Endodermal cell (in vitro differentiated cells): Measurements from ENCODE around the gene DEGS1. TPM values are rescaled to one million over a fixed set of nuclear protein-coding genes. Genes with fewer than 3 reads are reported as not detected.

Experiments
- DNase-seq: peaks from one replicate; pipeline ENCODE4 v3.0.0-alpha.2; 2017
- H3K27ac ChIP-seq: 2 replicates; pipeline ENCODE4 v1.5.1; 2013; ENCODE audit warnings: mild to moderate bottlenecking, low read depth, low read length, moderate library complexity
- H3K27me3 ChIP-seq: 2 replicates; pipeline ENCODE4 v1.6.1; 2013; ENCODE audit warnings: mild to moderate bottlenecking, low read length, moderate library complexity; ENCODE audit not compliant: insufficient read depth, control insufficient read depth, poor library complexity, severe bottlenecking
- H3K36me3 ChIP-seq: 2 replicates; pipeline ENCODE4 v1.7.0; 2013; ENCODE audit warnings: mild to moderate bottlenecking, low read length, moderate library complexity; ENCODE audit not compliant: control insufficient read depth, insufficient read depth
- H3K4me1 ChIP-seq: one replicate; pipeline ENCODE4 v1.7.0; 2013; ENCODE audit warnings: low read length; ENCODE audit not compliant: control insufficient read depth, insufficient read depth
- H3K4me3 ChIP-seq: 2 replicates; pipeline ENCODE4 v1.5.1; 2013; ENCODE audit warnings: mild to moderate bottlenecking, low read length, moderate library complexity
- H3K9ac ChIP-seq: 2 replicates; pipeline ENCODE4 v1.6.1; 2013; ENCODE audit warnings: mild to moderate bottlenecking, low read length, moderate library complexity; ENCODE audit not compliant: poor library complexity, severe bottlenecking; ENCODE audit errors: extremely low read depth
- H3K9me3 ChIP-seq: 2 replicates; pipeline ENCODE4 v1.6.1; 2013; ENCODE audit warnings: mild to moderate bottlenecking, low read length, moderate library complexity; ENCODE audit not compliant: control insufficient read depth
- H3K27ac Mint-ChIP-seq: 2 replicates; pipeline ENCODE4 v1.8.0; 2020; ENCODE audit warnings: mixed read lengths
- H3K27me3 Mint-ChIP-seq: 2 replicates; pipeline ENCODE4 v1.8.0; 2021; ENCODE audit warnings: mild to moderate bottlenecking, mixed read lengths; ENCODE audit not compliant: insufficient read depth
- H3K36me3 Mint-ChIP-seq: 2 replicates; pipeline ENCODE4 v1.8.0; 2020; ENCODE audit warnings: low read depth, mixed read lengths
- H3K4me1 Mint-ChIP-seq: 2 replicates; pipeline ENCODE4 v1.8.0; 2020; ENCODE audit warnings: mixed read lengths
- H3K4me3 Mint-ChIP-seq: 2 replicates; pipeline ENCODE4 v1.8.0; 2020; ENCODE audit warnings: mild to moderate bottlenecking, moderate library complexity, mixed read lengths
- H3K9me3 Mint-ChIP-seq: 2 replicates; pipeline ENCODE4 v1.8.0; 2020; ENCODE audit warnings: mild to moderate bottlenecking, mixed read lengths
- WGBS, 2 experiments: methylation state at CpG; one replicate each; pipeline versions ENCODE4 v1.1.5 to v1.1.7; 2013; ENCODE audit warnings: missing lambda C conversion rate in 2 of 2, mixed read lengths in 1 of 2; ENCODE audit not compliant: insufficient coverage in 1 of 2, insufficient read length in 1 of 2; 5-methylcytosine and 5-hydroxymethylcytosine counted together
- total RNA-seq, 2 donors: library from RNA; stranded (reverse); fragmentation: NEBNext Ultra II Directional in 1 of 2; extraction: Animal tissue kit (Norgen Biotek cat#: 25700) in 1 of 2; gene quantifications; 2 replicates in 1 of 2; 3 replicates in 1 of 2; pipeline ENCODE4 v1.2.1, GENCODE V29; 2021
- TF ChIP-seq, protein P1 (sequence below): fragments of 200-600 bp; sonication (generic); conservative IDR thresholded peaks from 2 replicates; pipeline ENCODE4 v1.5.0; 2021; ENCODE audit warnings: antibody characterized with exemption, mild to moderate bottlenecking

The DEGS1 gene
- total RNA-seq, 2 donors from 2014 or later, result 25.0 to 28.9 TPM

DNA sequence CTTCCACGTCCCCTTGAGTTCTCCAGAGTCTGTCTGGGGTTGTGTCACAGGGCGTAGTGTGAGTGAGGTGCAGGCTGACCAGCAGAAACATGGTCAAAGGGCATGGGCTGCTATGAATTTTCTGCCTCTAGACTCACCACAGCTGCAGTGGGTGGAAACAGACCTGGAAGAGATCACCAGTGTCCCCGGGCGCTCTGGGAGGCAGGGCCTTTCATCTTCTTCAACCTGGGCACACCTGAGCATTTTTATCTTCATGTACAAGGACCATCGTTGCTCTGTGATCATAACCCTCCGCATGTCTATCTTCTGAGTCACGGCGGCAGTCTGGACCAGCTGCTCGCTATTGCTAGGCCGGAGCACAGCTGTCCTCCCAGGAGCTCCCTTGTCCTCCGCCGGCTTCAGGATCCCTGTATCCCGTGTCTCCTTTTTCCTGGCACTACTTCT, 29.6 kb downstream of the DEGS1 start:
- Mint-ChIP-seq H3K27ac (peak overlapping the region; percentile 83), H3K36me3 (no peaks in the 10 kb centered on the region), H3K27me3 (no peaks in the 10 kb centered on the region), H3K9me3 (no peaks in the 10 kb centered on the region), H3K4me1 (peaks cover 30% of the 10 kb centered on the region), H3K4me3 (no peak overlapping the region)
- Histone ChIP-seq H3K4me3 (no peak overlapping the region), H3K9me3 (no peaks in the 10 kb centered on the region), H3K27me3 (no peaks in the 10 kb centered on the region), H3K27ac (no peak overlapping the region), H3K36me3 (no peaks in the 10 kb centered on the region), H3K4me1 (peaks cover 12% of the 10 kb centered on the region), H3K9ac (no peak overlapping the region)
- WGBS, 2 experiments, result 95% methylated on average over 12 to 13 of the region's 13 CpGs
- DNase-seq, result no peak
- TF ChIP-seq, protein P1, sequence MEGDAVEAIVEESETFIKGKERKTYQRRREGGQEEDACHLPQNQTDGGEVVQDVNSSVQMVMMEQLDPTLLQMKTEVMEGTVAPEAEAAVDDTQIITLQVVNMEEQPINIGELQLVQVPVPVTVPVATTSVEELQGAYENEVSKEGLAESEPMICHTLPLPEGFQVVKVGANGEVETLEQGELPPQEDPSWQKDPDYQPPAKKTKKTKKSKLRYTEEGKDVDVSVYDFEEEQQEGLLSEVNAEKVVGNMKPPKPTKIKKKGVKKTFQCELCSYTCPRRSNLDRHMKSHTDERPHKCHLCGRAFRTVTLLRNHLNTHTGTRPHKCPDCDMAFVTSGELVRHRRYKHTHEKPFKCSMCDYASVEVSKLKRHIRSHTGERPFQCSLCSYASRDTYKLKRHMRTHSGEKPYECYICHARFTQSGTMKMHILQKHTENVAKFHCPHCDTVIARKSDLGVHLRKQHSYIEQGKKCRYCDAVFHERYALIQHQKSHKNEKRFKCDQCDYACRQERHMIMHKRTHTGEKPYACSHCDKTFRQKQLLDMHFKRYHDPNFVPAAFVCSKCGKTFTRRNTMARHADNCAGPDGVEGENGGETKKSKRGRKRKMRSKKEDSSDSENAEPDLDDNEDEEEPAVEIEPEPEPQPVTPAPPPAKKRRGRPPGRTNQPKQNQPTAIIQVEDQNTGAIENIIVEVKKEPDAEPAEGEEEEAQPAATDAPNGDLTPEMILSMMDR, result no peak

DNA sequence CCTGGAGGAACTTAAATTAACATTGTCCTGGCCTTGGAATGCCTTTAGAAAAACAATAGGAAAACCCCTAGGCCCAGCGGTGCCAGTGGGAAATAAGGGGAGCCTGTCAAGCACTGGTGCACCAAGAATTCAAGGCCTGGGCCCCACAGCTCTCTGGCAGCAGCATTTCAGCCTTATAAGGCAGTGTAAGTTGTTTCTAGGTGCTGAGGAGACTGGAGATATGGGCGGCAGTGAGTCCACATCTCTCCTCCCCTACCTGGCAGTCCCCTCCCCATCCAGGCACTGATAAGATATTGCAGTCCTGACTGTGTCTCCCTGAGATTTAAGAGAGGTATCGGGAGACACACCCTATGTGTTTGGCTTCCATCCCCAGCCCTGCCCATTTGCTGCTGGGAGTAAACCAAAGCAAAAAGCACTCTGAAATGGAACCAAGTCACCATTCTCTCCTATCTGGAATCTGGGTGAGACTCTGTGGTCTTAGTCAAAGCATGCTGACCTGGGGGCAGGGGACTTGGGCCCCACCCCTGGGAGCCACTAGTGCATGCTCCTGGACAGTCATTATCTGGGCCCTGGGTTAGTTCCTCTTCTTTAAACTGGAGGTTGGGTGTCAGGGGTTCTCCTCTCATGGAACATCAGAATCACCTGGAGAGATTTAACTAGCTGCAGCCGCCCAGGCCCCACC, 30.5 kb downstream of the DEGS1 start:
- H3K27ac ChIP-seq, result no peak overlapping the region
- no peak overlapping the region for H3K4me3 ChIP-seq
- peak overlapping the region; percentile 83 for H3K27ac Mint-ChIP-seq
- DNase-seq, result peak; percentile 81
- TF ChIP-seq, protein P1, result no peak
- no peaks in the 10 kb centered on the region for H3K36me3 Mint-ChIP-seq
- H3K4me3 Mint-ChIP-seq, result no peak overlapping the region
- no peaks in the 10 kb centered on the region for H3K27me3 ChIP-seq
- H3K9ac ChIP-seq, result no peak overlapping the region
- WGBS, 2 experiments, result 53 to 67% methylated on average over 1 to 4 of the region's 4 CpGs
- peaks cover 12% of the 10 kb centered on the region for H3K4me1 ChIP-seq
- no peaks in the 10 kb centered on the region for H3K27me3 Mint-ChIP-seq
- H3K9me3 ChIP-seq, result no peaks in the 10 kb centered on the region
- no peaks in the 10 kb centered on the region for H3K36me3 ChIP-seq
- H3K9me3 Mint-ChIP-seq, result no peaks in the 10 kb centered on the region
- peaks cover 30% of the 10 kb centered on the region for H3K4me1 Mint-ChIP-seq

DNA sequence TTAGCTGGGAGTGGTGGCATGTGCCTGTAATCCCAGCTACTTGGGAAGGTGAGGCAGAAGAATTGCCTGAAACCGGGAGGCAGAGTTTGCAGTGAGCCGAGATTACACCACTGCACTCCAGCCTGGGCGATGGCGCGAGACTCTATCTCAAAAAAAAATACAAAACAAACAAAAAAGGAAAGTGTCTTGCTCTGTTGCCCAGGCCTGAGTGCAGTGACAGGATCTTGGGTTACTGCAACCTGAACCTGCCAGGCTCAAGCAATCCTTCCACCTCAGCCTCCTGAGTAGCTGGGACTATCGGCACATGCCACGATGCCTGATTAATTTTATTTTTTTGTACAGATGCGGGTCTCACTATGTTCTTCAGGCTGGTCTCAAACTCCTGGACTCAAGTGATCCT, 33.3 kb downstream of the DEGS1 start:
- Histone ChIP-seq H3K27me3 (no peaks in the 10 kb centered on the region), H3K36me3 (no peaks in the 10 kb centered on the region), H3K4me1 (peaks cover 11% of the 10 kb centered on the region), H3K9me3 (no peaks in the 10 kb centered on the region), H3K4me3 (no peak overlapping the region), H3K27ac (no peak overlapping the region), H3K9ac (no peak overlapping the region)
- H3K27me3 Mint-ChIP-seq, result no peaks in the 10 kb centered on the region
- H3K9me3 Mint-ChIP-seq, result no peaks in the 10 kb centered on the region
- H3K27ac Mint-ChIP-seq, result no peak overlapping the region
- no peak overlapping the region for H3K4me3 Mint-ChIP-seq
- peaks cover 27% of the 10 kb centered on the region for H3K4me1 Mint-ChIP-seq
- H3K36me3 Mint-ChIP-seq, result no peaks in the 10 kb centered on the region
- WGBS, 2 experiments, result 95 to 97% methylated on average over 6 to 8 of the region's 8 CpGs
- no peak for DNase-seq
- TF ChIP-seq, protein P1, result no peak
